Muscle layer of duodenum (tissue), 2 donors: ENCODE data around the gene FYB1.

Experiments
- H3K27ac ChIP-seq: one replicate; pipeline ENCODE4 v1.7.0; 2013; ENCODE audit warnings: mild to moderate bottlenecking, low read length
- H3K27me3 ChIP-seq: one replicate; pipeline ENCODE4 v1.7.0; 2013; ENCODE audit warnings: low read depth, mild to moderate bottlenecking, control low read depth, low read length
- H3K36me3 ChIP-seq, 2 donors: one replicate each; pipeline ENCODE4 v1.7.0; 2013; ENCODE audit warnings: low read length in 2 of 2, control low read depth in 1 of 2, mild to moderate bottlenecking in 1 of 2; ENCODE audit not compliant: insufficient read depth in 2 of 2, control insufficient read depth in 1 of 2
- H3K4me1 ChIP-seq, 2 donors: one replicate each; pipeline ENCODE4 v1.7.0; 2013; ENCODE audit warnings: low read length in 2 of 2, mild to moderate bottlenecking in 2 of 2, control low read depth in 1 of 2, moderate library complexity in 1 of 2; ENCODE audit not compliant: insufficient read depth in 2 of 2, control insufficient read depth in 1 of 2
- H3K4me3 ChIP-seq, 2 donors: one replicate each; pipeline ENCODE4 v1.7.0; 2013; ENCODE audit warnings: low read length in 2 of 2, low read depth in 1 of 2, mild to moderate bottlenecking in 1 of 2
- H3K9me3 ChIP-seq, 2 donors: one replicate each; pipeline ENCODE4 v1.7.0; 2013; ENCODE audit warnings: low read length in 2 of 2, control low read depth in 1 of 2, mild to moderate bottlenecking in 1 of 2; ENCODE audit not compliant: control insufficient read depth in 1 of 2
- donor health status: healthy.

Gene FYB1

GRCh38 chr5:39148983-39149534 lies 70.3 kb downstream of the FYB1 start:
- H3K36me3 ChIP-seq: no peaks in the 10 kb centered on the region
- H3K27ac ChIP-seq: no peak overlapping the region

GRCh38 chr5:39146831-39147540 lies 72.4 kb downstream of the FYB1 start:
- no peaks in the 10 kb centered on the region for H3K9me3 ChIP-seq
- H3K4me3 ChIP-seq: no peak overlapping the region
- no peaks in the 10 kb centered on the region for H3K27me3 ChIP-seq
- H3K27ac ChIP-seq: no peak overlapping the region
- H3K4me1 ChIP-seq: no peaks in the 10 kb centered on the region
- H3K36me3 ChIP-seq: no peaks in the 10 kb centered on the region

More at GRCh38 chr5:39148983-39149534, 70.3 kb downstream of the FYB1 start:
- no peak overlapping the region for H3K4me3 ChIP-seq
- no peaks in the 10 kb centered on the region for H3K9me3 ChIP-seq
- H3K4me1 ChIP-seq: no peaks in the 10 kb centered on the region
- no peaks in the 10 kb centered on the region for H3K27me3 ChIP-seq

GRCh38 chr5:39143151-39143860 lies 76.1 kb downstream of the FYB1 start:
- Histone ChIP-seq H3K36me3 (no peaks in the 10 kb centered on the region), H3K4me1 (no peaks in the 10 kb centered on the region), H3K9me3 (no peaks in the 10 kb centered on the region), H3K27ac (no peak overlapping the region), H3K4me3 (no peak overlapping the region), H3K27me3 (no peaks in the 10 kb centered on the region)

- H3K9me3 ChIP-seq: no peaks in the 10 kb centered on the region
- H3K36me3 ChIP-seq: no peaks in the 10 kb centered on the region
- no peaks in the 10 kb centered on the region for H3K27me3 ChIP-seq
- no peaks in the 10 kb centered on the region for H3K4me1 ChIP-seq
- H3K4me3 ChIP-seq: no peak overlapping the region
- H3K27ac ChIP-seq: no peak overlapping the region
Observed at GRCh38 chr5:39140558-39141168, 78.7 kb downstream of the FYB1 start.

GRCh38 chr5:39138892-39139291 lies 80.5 kb downstream of the FYB1 start:
- no peaks in the 10 kb centered on the region for H3K27me3 ChIP-seq
- H3K9me3 ChIP-seq: no peaks in the 10 kb centered on the region
- H3K4me1 ChIP-seq: no peaks in the 10 kb centered on the region
- H3K36me3 ChIP-seq: no peaks in the 10 kb centered on the region
- no peak overlapping the region for H3K27ac ChIP-seq
- H3K4me3 ChIP-seq: no peak overlapping the region

GRCh38 chr5:39137819-39138451 lies 81.4 kb downstream of the FYB1 start:
- Histone ChIP-seq H3K9me3 (no peaks in the 10 kb centered on the region), H3K27me3 (no peaks in the 10 kb centered on the region), H3K36me3 (no peaks in the 10 kb centered on the region), H3K4me3 (no peak overlapping the region), H3K27ac (no peak overlapping the region), H3K4me1 (no peaks in the 10 kb centered on the region)

- Histone ChIP-seq H3K36me3 (no peaks in the 10 kb centered on the region), H3K9me3 (no peaks in the 10 kb centered on the region), H3K27me3 (no peaks in the 10 kb centered on the region), H3K4me1 (no peaks in the 10 kb centered on the region), H3K27ac (no peak overlapping the region), H3K4me3 (no peak overlapping the region)
Observed at GRCh38 chr5:39137391-39137790, 82.0 kb downstream of the FYB1 start.

GRCh38 chr5:39132792-39133191 lies 86.6 kb downstream of the FYB1 start:
- Histone ChIP-seq H3K36me3 (no peaks in the 10 kb centered on the region), H3K27ac (no peak overlapping the region), H3K4me3 (no peak overlapping the region), H3K27me3 (no peaks in the 10 kb centered on the region), H3K4me1 (no peaks in the 10 kb centered on the region), H3K9me3 (no peaks in the 10 kb centered on the region)

GRCh38 chr5:39132128-39132447 lies 87.3 kb downstream of the FYB1 start:
- Histone ChIP-seq H3K4me1 (no peaks in the 10 kb centered on the region), H3K9me3 (no peaks in the 10 kb centered on the region), H3K27ac (no peak overlapping the region), H3K4me3 (no peak overlapping the region), H3K36me3 (no peaks in the 10 kb centered on the region), H3K27me3 (no peaks in the 10 kb centered on the region)

- no peak overlapping the region for H3K27ac ChIP-seq
- H3K4me1 ChIP-seq: no peaks in the 10 kb centered on the region
- H3K9me3 ChIP-seq: no peaks in the 10 kb centered on the region
- no peaks in the 10 kb centered on the region for H3K36me3 ChIP-seq
- no peaks in the 10 kb centered on the region for H3K27me3 ChIP-seq
- H3K4me3 ChIP-seq: no peak overlapping the region
Observed at GRCh38 chr5:39131210-39132127, 87.9 kb downstream of the FYB1 start.
